Measurements from ENCODE around the gene CCL1.

CCL1 gene

DNA sequence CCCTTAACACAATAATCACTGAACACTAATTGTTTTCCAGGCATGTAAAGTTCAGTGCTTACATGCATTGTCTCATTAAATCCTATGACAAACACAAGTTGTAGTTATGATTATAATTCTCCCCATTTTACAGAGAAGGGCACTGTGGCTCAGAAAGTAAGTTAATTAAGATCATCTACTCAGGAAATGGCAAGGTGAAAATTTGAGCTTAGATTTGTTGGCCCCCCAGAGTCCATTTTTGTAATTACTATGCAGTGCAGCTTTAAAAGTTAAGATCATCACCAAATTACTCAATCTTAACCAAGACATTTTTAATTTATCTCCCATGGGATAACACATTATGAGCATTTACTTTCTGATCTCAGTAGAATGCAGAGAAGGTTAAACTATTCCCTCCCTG, 34.2 kb upstream of the CCL1 start:
- DNase-seq (ENCODE audit: insufficient read length) (no peak), FAIRE-seq (no peak)
- TF ChIP-seq POLR2A (IDR thresholded peaks at IDR 0.05; ENCODE audit: low read depth, low read length) (no peak), POLR2AphosphoS5 (IDR thresholded peaks at IDR 0.05; ENCODE audit: low read depth, low read length) (no peak), TAF1 (IDR thresholded peaks at IDR 0.05; ENCODE audit: borderline replicate concordance, low read depth, low read length) (no peak)

DNA sequence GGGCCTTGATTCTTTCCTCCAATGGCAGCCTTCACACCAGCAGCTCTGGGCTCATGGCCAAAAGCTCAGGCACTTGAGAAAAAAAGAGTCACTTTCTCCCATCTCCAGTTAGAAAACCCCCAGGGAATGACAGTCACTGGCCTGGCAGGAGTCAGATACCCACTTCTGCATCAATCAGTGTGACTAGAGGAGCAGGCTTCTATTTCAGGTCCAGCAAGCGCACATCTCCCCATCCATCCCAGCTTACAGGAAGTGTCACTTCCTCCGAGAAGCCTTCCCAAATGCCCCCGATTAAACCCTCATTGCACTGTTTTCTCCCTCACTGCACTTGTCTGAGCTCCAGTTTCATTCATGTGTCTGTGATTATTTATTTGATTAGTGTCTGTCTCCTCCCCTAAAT, 30.4 kb upstream of the CCL1 start:
- DNase-seq (ENCODE audit: insufficient read length) (no peak), FAIRE-seq (no peak)
- no peak for TF ChIP-seq POLR2AphosphoS5 (IDR thresholded peaks at IDR 0.05; ENCODE audit: low read depth, low read length)
- TF ChIP-seq TAF1 (IDR thresholded peaks at IDR 0.05; ENCODE audit: borderline replicate concordance, low read depth, low read length) = no peak
- TF ChIP-seq POLR2A (IDR thresholded peaks at IDR 0.05; ENCODE audit: low read depth, low read length) = no peak

DNA sequence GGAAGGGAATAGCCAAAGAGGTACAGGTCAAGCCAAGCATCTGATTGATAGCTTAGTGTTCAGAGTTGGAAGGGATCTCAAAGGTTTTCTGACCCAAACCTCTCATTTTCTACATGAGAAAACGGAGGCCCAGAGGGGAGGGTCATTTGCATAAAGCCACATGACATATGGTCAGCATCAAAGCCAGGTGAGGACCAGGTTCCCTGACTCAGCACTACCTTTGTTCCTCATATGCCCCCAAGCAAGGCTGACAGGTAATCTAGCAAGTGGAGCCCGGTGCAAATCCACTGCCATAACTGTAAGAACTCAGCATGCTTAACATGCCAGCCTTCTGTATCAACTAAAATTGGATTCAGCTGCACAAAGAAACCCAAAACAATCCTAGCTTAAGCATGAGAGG, 28.2 kb upstream of the CCL1 start:
- FAIRE-seq (no peak), DNase-seq (ENCODE audit: insufficient read length) (no peak)
- TF ChIP-seq TAF1 (IDR thresholded peaks at IDR 0.05; ENCODE audit: borderline replicate concordance, low read depth, low read length) (no peak), POLR2A (IDR thresholded peaks at IDR 0.05; ENCODE audit: low read depth, low read length) (no peak), POLR2AphosphoS5 (IDR thresholded peaks at IDR 0.05; ENCODE audit: low read depth, low read length) (no peak)

DNA sequence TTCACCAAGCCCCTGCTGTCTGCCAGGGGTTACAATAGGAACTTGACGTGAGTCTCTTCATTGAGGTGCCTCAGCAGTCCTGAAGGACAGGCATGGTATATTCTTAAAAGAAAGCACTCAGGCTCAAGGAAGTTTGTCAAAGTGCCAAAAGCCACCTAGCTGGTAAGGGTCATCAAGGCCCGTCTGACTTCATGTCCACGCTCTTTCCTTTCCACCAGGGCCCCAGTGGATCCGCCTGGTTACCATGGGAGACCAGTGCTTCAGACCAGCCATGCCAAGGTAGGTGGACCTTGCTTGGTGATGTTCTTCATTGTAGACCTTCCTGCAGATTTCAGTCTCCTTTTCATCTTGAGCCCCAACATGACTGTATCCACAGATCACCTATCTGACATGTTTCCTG, 27.6 kb upstream of the CCL1 start:
- no peak for FAIRE-seq
- TF ChIP-seq TAF1 (IDR thresholded peaks at IDR 0.05; ENCODE audit: borderline replicate concordance, low read depth, low read length) (no peak), POLR2AphosphoS5 (IDR thresholded peaks at IDR 0.05; ENCODE audit: low read depth, low read length) (no peak), POLR2A (IDR thresholded peaks at IDR 0.05; ENCODE audit: low read depth, low read length) (no peak)
- no peak for DNase-seq (ENCODE audit: insufficient read length)

DNA sequence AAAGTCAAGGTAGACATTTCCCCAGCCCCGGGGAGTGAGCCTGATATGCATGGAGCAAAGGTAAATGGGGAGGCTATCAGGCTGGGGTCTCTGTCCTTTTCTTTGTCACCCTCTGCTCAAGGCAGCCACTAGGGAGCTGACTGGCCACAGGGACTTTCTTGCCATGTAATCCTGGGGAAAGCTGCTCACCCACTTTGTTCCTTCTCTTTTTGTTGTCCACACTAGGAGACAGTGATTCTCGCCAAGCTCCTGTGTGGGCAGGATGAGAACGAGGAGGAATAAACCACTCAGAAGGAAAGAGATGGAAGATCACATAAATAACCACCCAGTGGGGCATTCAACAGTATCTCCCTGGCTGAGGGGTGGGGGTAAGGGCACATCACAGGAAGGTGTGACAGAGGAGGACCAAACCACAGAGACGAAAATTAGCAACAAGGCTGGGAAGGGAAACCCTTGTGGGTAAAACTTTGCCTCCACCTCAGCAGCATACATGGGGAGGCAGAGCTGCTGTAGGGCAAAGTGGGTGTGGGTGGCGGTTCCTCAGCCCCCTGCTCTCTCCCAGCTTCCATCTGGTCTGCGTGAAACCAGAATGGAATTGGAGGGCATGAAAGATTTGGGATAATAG, 26.2 kb upstream of the CCL1 start:
- no peak for DNase-seq (ENCODE audit: insufficient read length)
- TF ChIP-seq POLR2AphosphoS5 (IDR thresholded peaks at IDR 0.05; ENCODE audit: low read depth, low read length) (no peak), TAF1 (IDR thresholded peaks at IDR 0.05; ENCODE audit: borderline replicate concordance, low read depth, low read length) (no peak), POLR2A (IDR thresholded peaks at IDR 0.05; ENCODE audit: low read depth, low read length) (no peak)
- no peak for FAIRE-seq

DNA sequence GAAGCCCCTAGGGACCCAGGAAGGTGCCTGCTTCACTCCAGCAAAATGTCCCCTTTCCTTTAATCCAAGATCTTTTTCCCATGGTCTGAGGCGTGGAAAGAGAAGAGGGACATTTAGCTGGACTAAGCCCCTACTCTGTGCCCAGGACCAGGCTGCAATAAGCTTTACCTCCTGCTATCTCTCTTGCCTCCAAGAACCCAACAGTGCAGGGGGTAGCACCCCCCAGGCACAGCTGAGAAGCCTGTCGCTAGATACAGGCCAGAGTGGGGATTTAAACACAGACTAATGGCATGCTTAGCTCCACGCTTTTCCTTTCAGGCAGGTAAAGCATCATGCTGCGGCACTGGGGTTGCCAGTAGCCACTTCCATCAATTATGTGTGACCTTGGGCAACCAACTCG, 24.5 kb upstream of the CCL1 start:
- FAIRE-seq = no peak
- DNase-seq (ENCODE audit: insufficient read length) = no peak
- TF ChIP-seq TAF1 (IDR thresholded peaks at IDR 0.05; ENCODE audit: borderline replicate concordance, low read depth, low read length) (no peak), POLR2AphosphoS5 (IDR thresholded peaks at IDR 0.05; ENCODE audit: low read depth, low read length) (no peak), POLR2A (IDR thresholded peaks at IDR 0.05; ENCODE audit: low read depth, low read length) (no peak)

DNA sequence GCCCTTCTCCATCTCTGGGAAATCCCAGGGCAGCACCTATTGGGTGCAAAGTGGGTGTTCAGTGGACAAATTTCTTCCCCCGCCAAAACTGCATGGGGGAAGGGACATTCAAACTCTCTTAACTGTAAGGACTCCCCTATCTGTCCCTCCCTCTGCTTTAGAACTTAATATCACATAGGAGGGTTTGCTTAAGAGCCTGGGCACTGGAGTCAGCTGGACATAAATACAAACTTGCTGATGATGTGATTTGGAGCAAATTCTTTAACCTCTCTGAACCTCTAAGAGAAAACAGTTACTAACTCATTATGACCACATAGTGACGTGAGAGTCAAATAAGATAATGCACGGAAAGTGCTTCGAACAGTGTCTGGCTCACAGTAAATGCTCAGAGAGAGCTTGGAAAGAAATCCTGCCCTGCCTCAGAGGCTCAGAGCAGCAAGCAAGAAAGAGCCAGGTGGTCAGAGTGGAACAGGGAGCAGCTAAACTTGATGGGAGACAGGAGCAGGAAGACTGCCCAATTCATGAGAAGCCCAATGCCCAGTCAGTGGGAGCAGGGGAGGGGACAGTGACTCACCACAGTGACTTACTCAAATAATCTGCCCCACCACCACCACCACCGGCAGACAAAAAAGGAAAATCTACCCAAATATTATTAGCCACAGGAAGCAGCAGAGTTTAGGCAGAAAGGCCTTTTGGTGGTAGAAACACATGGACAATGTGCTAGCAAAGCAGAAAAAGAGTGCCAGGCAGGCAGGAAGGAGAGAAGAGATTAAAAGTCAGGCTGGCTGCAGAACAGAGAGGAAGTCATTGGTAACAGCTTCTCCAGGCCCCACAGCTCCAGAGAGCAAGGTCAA, 23.9 kb upstream of the CCL1 start:
- FAIRE-seq (no peak), DNase-seq (ENCODE audit: insufficient read length) (no peak)
- no peak for TF ChIP-seq POLR2A (IDR thresholded peaks at IDR 0.05; ENCODE audit: low read depth, low read length)
- no peak for TF ChIP-seq POLR2AphosphoS5 (IDR thresholded peaks at IDR 0.05; ENCODE audit: low read depth, low read length)
- no peak for TF ChIP-seq TAF1 (IDR thresholded peaks at IDR 0.05; ENCODE audit: borderline replicate concordance, low read depth, low read length)

DNA sequence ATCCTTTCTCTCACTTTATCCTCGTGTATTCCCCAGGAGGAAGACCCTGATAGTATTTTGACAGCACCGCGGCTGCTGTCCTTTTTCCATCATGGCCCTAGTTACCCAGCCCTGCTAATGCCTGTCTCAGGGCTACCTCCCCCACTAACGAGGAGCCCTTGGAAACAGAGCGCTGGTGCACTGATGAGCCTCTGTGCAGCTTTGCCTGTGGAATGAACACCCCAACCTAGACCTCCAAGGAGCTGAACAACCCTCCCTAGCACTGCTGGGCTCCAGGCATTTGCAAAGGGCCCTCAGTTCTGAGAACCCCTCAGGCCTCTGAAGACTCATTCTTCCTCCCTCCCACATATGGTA, 23.3 kb upstream of the CCL1 start:
- DNase-seq (ENCODE audit: insufficient read length) (no peak), FAIRE-seq (no peak)

DNA sequence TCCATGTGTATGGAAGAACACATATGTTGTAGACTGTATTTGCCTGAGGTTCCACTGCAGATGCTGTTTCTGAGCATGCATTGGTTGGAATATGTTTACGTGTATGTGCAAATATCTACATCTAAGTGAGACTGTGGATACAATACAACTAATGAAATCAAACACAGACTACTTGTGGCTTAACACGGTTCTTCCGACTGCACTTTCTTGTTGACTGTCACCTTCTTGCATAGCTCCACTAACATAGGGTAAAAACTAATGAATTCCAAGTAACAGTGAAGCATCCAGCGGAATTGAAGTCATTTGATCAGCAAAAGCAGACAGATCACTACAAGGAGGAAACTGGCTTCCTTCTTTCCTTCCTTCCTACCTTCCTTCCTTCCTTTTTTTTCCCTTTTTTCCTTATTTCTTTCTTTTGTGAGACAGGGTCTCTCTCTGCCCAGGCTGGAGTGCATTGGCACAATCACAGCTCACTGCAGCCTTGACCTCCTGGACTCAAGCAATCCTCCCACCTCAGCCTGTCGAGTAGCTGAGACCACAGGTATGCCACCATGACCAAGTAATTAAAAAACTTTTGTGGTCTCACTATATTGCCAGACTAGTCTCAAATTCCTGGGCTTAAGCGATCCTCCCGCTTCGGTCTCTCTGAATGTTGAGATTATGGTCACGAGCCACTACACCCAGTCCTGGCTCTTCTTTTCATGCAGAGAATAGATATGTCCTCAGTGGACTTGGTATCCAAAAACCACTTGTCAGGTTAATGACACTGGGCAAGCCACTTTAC, 22.0 kb upstream of the CCL1 start:
- no peak for FAIRE-seq
- TF ChIP-seq POLR2A (IDR thresholded peaks at IDR 0.05; ENCODE audit: low read depth, low read length) = no peak
- TF ChIP-seq POLR2AphosphoS5 (IDR thresholded peaks at IDR 0.05; ENCODE audit: low read depth, low read length) = no peak
- TF ChIP-seq TAF1 (IDR thresholded peaks at IDR 0.05; ENCODE audit: borderline replicate concordance, low read depth, low read length) = no peak
- DNase-seq (ENCODE audit: insufficient read length) = no peak

More for the DNA sequence above, 23.3 kb upstream of the CCL1 start:
- TF ChIP-seq POLR2A (IDR thresholded peaks at IDR 0.05; ENCODE audit: low read depth, low read length) (no peak), POLR2AphosphoS5 (IDR thresholded peaks at IDR 0.05; ENCODE audit: low read depth, low read length) (no peak), TAF1 (IDR thresholded peaks at IDR 0.05; ENCODE audit: borderline replicate concordance, low read depth, low read length) (no peak)

DNA sequence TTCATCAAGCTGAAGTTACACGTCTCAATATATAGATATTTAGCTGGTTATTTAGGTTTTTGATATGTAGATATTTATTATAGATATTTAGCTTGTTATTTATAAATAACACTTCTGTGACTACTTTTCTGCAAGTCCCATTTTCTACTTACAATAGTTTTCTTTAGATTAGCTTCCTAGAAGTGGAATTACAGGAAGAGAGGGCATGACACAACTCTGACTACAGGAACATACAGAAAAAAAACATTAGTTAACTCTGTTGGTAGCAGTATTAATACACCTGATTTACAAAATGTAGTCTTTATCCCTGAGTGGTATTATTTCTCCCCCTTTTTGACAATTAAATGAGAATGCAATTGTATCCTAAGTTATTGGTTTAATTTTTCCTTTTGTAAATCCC, 21.2 kb upstream of the CCL1 start:
- TF ChIP-seq TAF1 (IDR thresholded peaks at IDR 0.05; ENCODE audit: borderline replicate concordance, low read depth, low read length) (no peak), POLR2A (IDR thresholded peaks at IDR 0.05; ENCODE audit: low read depth, low read length) (no peak), POLR2AphosphoS5 (IDR thresholded peaks at IDR 0.05; ENCODE audit: low read depth, low read length) (no peak)
- DNase-seq (ENCODE audit: insufficient read length) = no peak
- FAIRE-seq = no peak

DNA sequence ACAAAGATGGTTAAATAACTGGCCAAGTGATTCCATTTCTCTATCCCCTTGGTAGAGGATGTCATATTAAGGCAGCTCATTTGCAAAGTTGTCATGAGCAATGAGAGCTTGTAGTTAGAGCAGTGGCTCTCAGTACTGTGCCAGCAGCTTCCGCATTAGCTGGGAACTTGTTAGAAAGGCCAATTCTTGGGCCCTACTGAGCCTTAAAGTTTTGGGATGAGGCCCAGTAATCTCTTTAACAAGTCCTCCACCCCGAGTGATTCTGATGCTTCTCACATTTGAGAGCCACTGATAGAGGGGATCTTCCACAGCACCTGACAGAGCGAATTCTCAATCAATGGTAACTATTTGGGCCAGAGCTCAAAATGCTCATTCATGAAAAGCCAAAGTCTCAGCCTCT, 20.2 kb upstream of the CCL1 start:
- DNase-seq (ENCODE audit: insufficient read length) (no peak), FAIRE-seq (no peak)
- no peak for TF ChIP-seq POLR2A (IDR thresholded peaks at IDR 0.05; ENCODE audit: low read depth, low read length)
- TF ChIP-seq TAF1 (IDR thresholded peaks at IDR 0.05; ENCODE audit: borderline replicate concordance, low read depth, low read length) = no peak
- no peak for TF ChIP-seq POLR2AphosphoS5 (IDR thresholded peaks at IDR 0.05; ENCODE audit: low read depth, low read length)

Data from GM12892 (cell line).